IMR-90 (cell line): ENCODE results near the gene ZNF185. TPM values are rescaled to one million over a fixed set of nuclear protein-coding genes. Genes with fewer than 3 reads are reported as not detected.

Experiments used
- ATAC-seq: fragments of 200-7000 bp; cut with Tn5 transposase; 2 replicates; pipeline ENCODE4 v1.9.1; 2020; ENCODE audit warnings: low read depth, mild to moderate bottlenecking, moderate library complexity
- BruUV-seq: library from RNA; stranded (reverse); fragments of 400-500 nt; replicated peaks from 2 replicates; lab custom pipeline; 2021; lab: Mats Ljungman, UMichigan
- CTCF ChIA-PET: fragments of 300-600 bp; formaldehyde crosslinking; extraction: SDS; loops from one replicate; lab custom pipeline; 2021; ENCODE audit warnings: antibody characterized with exemption; lab: Yijun Ruan, JAX
- POLR2A ChIA-PET: fragments of 300-600 bp; sonication (Branson Sonifier 250); formaldehyde crosslinking; loops from one replicate; lab custom pipeline; 2022; ENCODE audit warnings: antibody characterized with exemption; ENCODE audit not compliant: unreplicated experiment; lab: Charles Lee
- DNase-seq: peaks from one replicate; pipeline ENCODE4 v3.0.0; 2013
- H2AFZ ChIP-seq: replicated peaks from 2 replicates; pipeline ENCODE3; 2013; ENCODE audit warnings: low read length, mild to moderate bottlenecking; ENCODE audit not compliant: poor library complexity
- H2AK5ac ChIP-seq: 2 replicates; pipeline ENCODE4 v1.6.1; 2013; ENCODE audit warnings: low read depth, low read length, inconsistent platforms
- H2AK9ac ChIP-seq: replicated peaks from 2 replicates; pipeline ENCODE3; 2013; ENCODE audit warnings: mild to moderate bottlenecking, low read depth, low read length, moderate library complexity; ENCODE audit not compliant: poor library complexity
- H2BK120ac ChIP-seq: 2 replicates; pipeline ENCODE4 v1.6.1; 2013; ENCODE audit warnings: low read depth, low read length, inconsistent platforms
- H2BK15ac ChIP-seq: 3 replicates; pipeline ENCODE4 v1.6.1; 2013; ENCODE audit warnings: low read depth, low read length, inconsistent platforms
- H2BK20ac ChIP-seq: 2 replicates; pipeline ENCODE4 v1.6.1; 2013; ENCODE audit warnings: low read depth, mild to moderate bottlenecking, inconsistent platforms, low read length, moderate library complexity
- H2BK5ac ChIP-seq: 2 replicates; pipeline ENCODE4 v1.6.1; 2013; ENCODE audit warnings: mild to moderate bottlenecking, low read depth, low read length, inconsistent platforms; ENCODE audit not compliant: poor library complexity, severe bottlenecking
- H3K14ac ChIP-seq: replicated peaks from 2 replicates; pipeline ENCODE4 v1.6.1; 2013; ENCODE audit warnings: low read depth, low read length, inconsistent platforms
- H3K18ac ChIP-seq: 2 replicates; pipeline ENCODE4 v1.6.1; 2013; ENCODE audit warnings: low read depth, low read length, control low read depth
- H3K23ac ChIP-seq: 2 replicates; pipeline ENCODE4 v1.6.1; 2013; ENCODE audit warnings: low read depth, low read length, inconsistent platforms
- H3K27ac ChIP-seq: 2 replicates; pipeline ENCODE4 v1.5.1; 2013; ENCODE audit warnings: mild to moderate bottlenecking, control low read depth, low read length; ENCODE audit not compliant: insufficient read depth
- H3K27me3 ChIP-seq: 2 replicates; pipeline ENCODE4 v1.6.1; 2013; ENCODE audit warnings: low read length; ENCODE audit not compliant: control insufficient read depth, insufficient read depth
- H3K36me3 ChIP-seq: 2 replicates; pipeline ENCODE4 v1.6.1; 2013; ENCODE audit warnings: low read length, mixed read lengths; ENCODE audit not compliant: control insufficient read depth, insufficient read depth
- H3K4ac ChIP-seq: 2 replicates; pipeline ENCODE4 v1.6.1; 2013; ENCODE audit warnings: low read depth, low read length, inconsistent platforms
- H3K4me1 ChIP-seq: 2 replicates; pipeline ENCODE4 v1.6.1; 2013; ENCODE audit warnings: low read length, mixed read lengths; ENCODE audit not compliant: control insufficient read depth, insufficient read depth
- H3K4me2 ChIP-seq: 2 replicates; pipeline ENCODE4 v1.6.1; 2013; ENCODE audit warnings: low read depth, mild to moderate bottlenecking, control low read depth, low read length, moderate library complexity
- H3K4me3 ChIP-seq: 2 replicates; pipeline ENCODE4 v1.5.1; 2013; ENCODE audit warnings: low read depth, mild to moderate bottlenecking, control low read depth, low read length, moderate library complexity; ENCODE audit not compliant: insufficient read depth
- H3K56ac ChIP-seq: 2 replicates; pipeline ENCODE4 v1.6.1; 2013; ENCODE audit warnings: low read length, inconsistent platforms; ENCODE audit not compliant: insufficient read depth; ENCODE audit errors: extremely low read depth
- H3K79me1 ChIP-seq, 2 experiments: 2 replicates each; pipeline ENCODE4 v1.6.1; 2013; ENCODE audit warnings: low read length in 2 of 2, inconsistent platforms in 1 of 2, low read depth in 1 of 2
- H3K9ac ChIP-seq: 2 replicates; pipeline ENCODE4 v1.6.1; 2013; ENCODE audit warnings: low read depth, low read length, control low read depth
- H3K9me1 ChIP-seq: 2 replicates; pipeline ENCODE4 v1.6.1; 2013; ENCODE audit warnings: low read length, inconsistent platforms; ENCODE audit not compliant: insufficient read depth
- H3K9me3 ChIP-seq: 2 replicates; pipeline ENCODE4 v1.6.1; 2013; ENCODE audit warnings: low read length; ENCODE audit not compliant: control insufficient read depth, insufficient read depth
- H4K20me1 ChIP-seq: 2 replicates; pipeline ENCODE4 v1.6.1; 2013; ENCODE audit warnings: low read length, inconsistent platforms; ENCODE audit not compliant: insufficient read depth
- H4K5ac ChIP-seq: 2 replicates; pipeline ENCODE4 v1.6.1; 2013; ENCODE audit warnings: mild to moderate bottlenecking, low read depth, low read length, control low read depth
- H4K8ac ChIP-seq, 2 experiments: 2 replicates each; pipeline ENCODE4 v1.6.1; 2013; ENCODE audit warnings: low read depth in 2 of 2, low read length in 2 of 2, control low read depth in 1 of 2, inconsistent platforms in 1 of 2
- H4K91ac ChIP-seq: 2 replicates; pipeline ENCODE4 v1.6.1; 2013; ENCODE audit warnings: low read depth, low read length, inconsistent platforms; ENCODE audit not compliant: insufficient read depth
- CEBPB ChIP-seq: IDR thresholded peaks from 2 replicates; pipeline ENCODE4 v1.6.1; 2012; ENCODE audit warnings: low read depth, low read length, improper control_type of control experiment
- CHD1 ChIP-seq: IDR thresholded peaks from 2 replicates; pipeline ENCODE4 v1.6.1; 2012; ENCODE audit warnings: low read depth, low read length, improper control_type of control experiment
- MAFK ChIP-seq: IDR thresholded peaks from 2 replicates; pipeline ENCODE4 v1.6.1; 2012; ENCODE audit warnings: low read depth, low read length, improper control_type of control experiment
- MAZ ChIP-seq: IDR thresholded peaks from 2 replicates; pipeline ENCODE4 v1.6.1; 2012; ENCODE audit warnings: low read depth, mild to moderate bottlenecking, low read length, improper control_type of control experiment, moderate library complexity, borderline replicate concordance
- MXI1 ChIP-seq: IDR thresholded peaks from 2 replicates; pipeline ENCODE4 v1.6.1; 2012; ENCODE audit warnings: low read depth, mild to moderate bottlenecking, low read length, moderate library complexity, borderline replicate concordance
- NFE2L2 ChIP-seq: fragments of 150-350 bp; IDR thresholded peaks from 2 replicates; pipeline ENCODE4 v1.6.1; 2016; ENCODE audit warnings: low read depth, mild to moderate bottlenecking, low read length
- RAD21 ChIP-seq: IDR thresholded peaks from 2 replicates; pipeline ENCODE4 v1.6.1; 2012; ENCODE audit warnings: low read length, improper control_type of control experiment
- RFX5 ChIP-seq: IDR thresholded peaks from 2 replicates; pipeline ENCODE4 v1.8.0; 2012; ENCODE audit warnings: low read depth, mild to moderate bottlenecking, low read length, moderate library complexity
- USF2 ChIP-seq: fragments of 150-350 bp; IDR thresholded peaks from 2 replicates; pipeline ENCODE4 v1.6.1; 2017; ENCODE audit warnings: mild to moderate bottlenecking, antibody characterized with exemption, low read length, low read depth
- WGBS, 2 experiments: methylation state at CpG; one replicate each; pipeline versions ENCODE4 v1.1.5 to v1.1.7; 2013; ENCODE audit warnings: missing lambda C conversion rate in 2 of 2; ENCODE audit not compliant: insufficient read length in 1 of 2; ENCODE audit errors: extremely low coverage in 2 of 2; 5-methylcytosine and 5-hydroxymethylcytosine counted together
- dilution Hi-C: fragments of 300-500 bp; cut with HindIII; formaldehyde crosslinking; loops from one replicate; pipeline ENCODE4 v1.14.3; 2018; ENCODE audit warnings: low sequenced_read_pairs; ENCODE audit not compliant: unreplicated experiment
- in situ Hi-C: fragments of 300-500 bp; cut with MboI; formaldehyde crosslinking; loops from 3 replicates; pipeline ENCODE4 v1.14.3; 2019; ENCODE audit warnings: low sequenced_read_pairs, inconsistent platforms, mixed read lengths
- intact Hi-C: fragments of 100-400 bp; cut with micrococcal nuclease; formaldehyde crosslinking; loops from 2 replicates; pipeline ENCODE4 v1.10.0; 2022
- polyA plus RNA-seq, 3 experiments: library from polyadenylated mRNA; depleted of rRNA; stranded (reverse); fragments of >200 nt; gene quantifications; 2 replicates each; pipeline ENCODE4 v1.2.3, GENCODE V29; 2012; ENCODE audit warnings: low replicate concordance in 1 of 3
- total RNA-seq: library from RNA; depleted of rRNA; stranded (reverse); fragments of >200 nt; gene quantifications from 2 replicates; pipeline ENCODE4 v1.2.3, GENCODE V29; 2012

The ZNF185 gene
- total and polyA plus RNA-seq, 2 of the 4 experiments (the other 2 are of a cell fraction), result 3.2 to 6.3 TPM

GRCh38 chrX:152895121-152895520, 2.7 kb upstream of the ZNF185 start:
- CTCF ChIA-PET, result no interaction called here
- dilution Hi-C loops, result no loop called here

More at GRCh38 chrX:152895121-152895520, 2.7 kb upstream of the ZNF185 start:
- DNase-seq (no peak), ATAC-seq (no peak)
- no peaks in the 10 kb centered on the region for H4K20me1 ChIP-seq
- intact Hi-C loops (no loop called here), in situ Hi-C loops (no loop called here)
- no peaks in the 10 kb centered on the region for H3K36me3 ChIP-seq
- POLR2A ChIA-PET, result no interaction called here
- no peaks in the 10 kb centered on the region for H3K4me1 ChIP-seq
- H3K9me1 ChIP-seq, result no peaks in the 10 kb centered on the region
- BruUV-seq, result no TSS peak
- H3K9me3 ChIP-seq, result peaks cover 1% of the 10 kb centered on the region; the same call in 1 of the 2 replicates
- no peak overlapping the region for H3K9ac ChIP-seq
- no peak overlapping the region for H2BK5ac ChIP-seq
- H2AFZ ChIP-seq, result peak overlapping the region; percentile 43
- no peak overlapping the region for H4K5ac ChIP-seq
- no peak overlapping the region for H3K4ac ChIP-seq
- no peak overlapping the region for H3K14ac ChIP-seq
- H2BK120ac ChIP-seq, result no peak overlapping the region
- H4K8ac ChIP-seq, result no peak overlapping the region
- no peak for TF ChIP-seq CHD1
- TF ChIP-seq NFE2L2, result no peak
- TF ChIP-seq MAFK, result no peak
- no peak for TF ChIP-seq MAZ
- no peak for TF ChIP-seq MXI1
- no peak for TF ChIP-seq RFX5
- TF ChIP-seq USF2, result no peak
- TF ChIP-seq CEBPB, result no peak
- no peak for TF ChIP-seq RAD21
- H2BK15ac ChIP-seq, result no peak overlapping the region
- H2BK20ac ChIP-seq, result no peak overlapping the region
- no peak overlapping the region for H4K91ac ChIP-seq
- no peak overlapping the region for H3K23ac ChIP-seq
- H2AK9ac ChIP-seq, result no peak overlapping the region
- H3K4me2 ChIP-seq, result no peak overlapping the region
- peaks cover 14% of the 10 kb centered on the region for H3K27me3 ChIP-seq
- WGBS, 2 experiments, result no CpG with 5 or more reads among the region's 3 CpGs
- H2AK5ac ChIP-seq, result no peak overlapping the region
- H3K4me3 ChIP-seq, result no peak overlapping the region
- no peak overlapping the region for H3K56ac ChIP-seq
- no peak overlapping the region for H3K27ac ChIP-seq
- H3K79me1 ChIP-seq, result no peaks in the 10 kb centered on the region
- H3K18ac ChIP-seq, result no peak overlapping the region
